ENCODE data around the gene DPP4.

Gene DPP4

GRCh38 chr2:162021516-162022058, 52.4 kb downstream of the DPP4 start:
- DNase-seq = no peak

- no peak for DNase-seq
Measured at GRCh38 chr2:162018530-162018929, 55.5 kb downstream of the DPP4 start.

DNA sequence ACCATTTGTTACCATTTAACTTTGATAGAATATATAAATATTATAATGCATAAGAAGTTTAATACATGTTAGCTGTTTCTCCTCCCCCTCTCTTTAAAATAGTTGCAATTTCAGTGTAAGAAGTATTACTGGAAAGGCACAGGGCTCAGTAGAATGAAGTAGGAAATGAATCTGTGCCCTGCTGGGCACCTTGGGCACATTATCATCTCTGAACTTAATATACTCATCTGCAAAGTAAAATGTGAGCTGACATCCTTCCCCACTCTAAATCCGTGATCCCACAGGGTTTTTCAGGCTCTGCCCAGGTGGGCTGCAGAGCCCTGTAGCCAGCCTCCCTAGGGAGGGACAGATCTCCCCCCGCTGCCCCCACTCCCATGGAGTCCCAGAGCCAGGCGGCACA, 56.8 kb downstream of the DPP4 start:
- DNase-seq = no peak

DNA sequence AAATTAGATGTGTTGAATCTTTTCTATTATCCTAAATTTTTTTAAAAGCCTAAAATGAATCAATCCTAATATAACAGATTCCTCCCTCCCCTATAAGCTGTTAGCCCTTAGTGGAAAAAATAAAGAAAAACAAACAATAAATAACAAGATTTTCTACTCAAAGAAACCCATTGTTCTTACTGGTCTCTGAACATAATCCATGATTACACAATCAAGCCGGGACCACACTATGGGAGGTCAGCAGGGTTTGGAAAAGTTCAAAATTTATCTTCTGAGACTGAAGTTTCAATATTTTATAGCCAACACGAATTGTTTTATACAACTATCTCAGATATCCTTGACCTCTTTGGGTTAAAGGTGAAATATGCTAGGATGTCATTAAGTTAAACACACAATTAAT, 57.9 kb downstream of the DPP4 start:
- DNase-seq = no peak

- no peak for DNase-seq
Measured at GRCh38 chr2:162014751-162015150, 59.3 kb downstream of the DPP4 start.

- DNase-seq = no peak
Measured at GRCh38 chr2:162013514-162014475, 60.2 kb downstream of the DPP4 start.

- no peak for DNase-seq
Measured at GRCh38 chr2:162012565-162013058, 61.4 kb downstream of the DPP4 start.

- DNase-seq = no peak
Measured at GRCh38 chr2:162011706-162012564, 62.1 kb downstream of the DPP4 start.

- no peak for DNase-seq
Measured at GRCh38 chr2:162009543-162009942, 64.5 kb downstream of the DPP4 start.

DNA sequence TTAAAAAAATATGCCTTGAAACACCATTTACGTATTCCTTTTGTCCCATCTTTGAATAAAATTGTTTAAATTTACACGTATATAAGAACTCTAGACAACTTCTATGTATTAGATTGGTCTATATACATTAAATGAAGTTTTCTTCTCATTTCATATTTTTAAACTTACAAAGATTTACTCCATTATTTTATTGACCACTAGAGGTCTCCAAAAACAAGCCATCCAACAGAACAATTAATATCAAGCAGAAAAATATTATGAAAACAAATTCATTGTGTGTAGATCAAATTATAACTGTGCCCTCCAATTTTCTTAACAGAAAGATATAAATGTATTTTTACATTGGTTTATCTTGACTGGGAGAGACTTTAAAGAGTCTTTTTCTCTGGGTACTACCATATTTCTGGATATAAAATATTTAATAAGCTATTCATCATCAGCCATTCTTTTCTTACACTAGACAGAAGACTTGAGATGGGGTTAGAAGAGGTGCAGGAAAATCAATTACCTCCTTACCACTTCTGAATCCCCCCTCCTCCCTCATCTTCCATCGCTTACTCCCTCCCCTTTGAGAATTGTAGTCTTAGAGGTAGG, 66.5 kb downstream of the DPP4 start:
- DNase-seq = no peak

GRCh38 chr2:162006337-162006736, 67.7 kb downstream of the DPP4 start:
- no peak for DNase-seq

- DNase-seq = no peak
Measured at GRCh38 chr2:162004031-162004430, 70.0 kb downstream of the DPP4 start.

DNA sequence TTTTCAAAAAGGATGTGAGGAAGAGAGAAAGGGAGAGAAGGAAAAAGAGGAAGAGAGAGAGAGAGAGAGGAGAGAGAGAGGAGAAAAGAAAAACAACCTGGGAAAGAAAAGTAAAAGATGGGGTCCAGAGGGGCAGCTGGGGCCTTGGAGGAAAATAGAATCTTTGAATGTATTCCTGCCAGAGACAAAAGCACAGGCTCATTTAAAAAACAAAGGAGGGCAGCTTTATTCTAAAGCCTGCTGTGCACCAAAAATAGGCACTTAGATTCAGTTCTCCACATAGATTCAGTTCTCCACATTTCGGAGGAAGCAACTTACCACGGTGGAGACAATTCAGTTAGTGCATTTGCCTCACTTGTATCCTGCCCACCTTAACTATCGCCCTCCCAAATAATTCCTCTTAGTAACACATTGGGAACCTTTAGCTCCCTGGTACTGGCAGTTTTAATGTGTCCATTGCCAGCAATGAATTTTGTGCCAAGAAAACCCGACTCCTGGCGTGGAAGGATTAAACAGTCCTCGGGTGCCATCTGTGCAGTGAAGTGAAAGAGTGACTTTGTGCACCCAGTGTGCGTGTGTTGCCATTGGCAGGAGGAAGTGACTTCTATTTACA, 71.3 kb downstream of the DPP4 start:
- DNase-seq = peak in 2 of 51 donors; percentile 5 to 9

DNA sequence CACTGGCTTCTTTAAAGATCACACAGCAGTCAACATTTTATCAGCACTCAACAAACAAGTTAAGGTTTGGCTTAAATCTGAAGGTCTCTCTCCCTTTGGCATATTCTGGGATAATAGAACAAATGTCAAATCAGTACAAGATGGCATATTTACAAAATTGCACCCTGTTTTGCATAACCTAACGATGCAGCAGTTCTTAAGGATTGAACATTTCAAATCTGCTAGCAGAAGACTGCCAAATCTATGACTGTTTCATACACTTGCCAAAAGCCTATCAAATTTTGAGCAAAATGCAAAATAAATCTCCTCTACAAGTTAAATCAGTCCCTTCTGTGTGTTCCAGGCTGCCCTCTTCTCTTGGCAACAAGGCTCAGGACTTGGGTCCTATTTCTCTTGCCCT, 73.6 kb downstream of the DPP4 start:
- no peak for DNase-seq

DNA sequence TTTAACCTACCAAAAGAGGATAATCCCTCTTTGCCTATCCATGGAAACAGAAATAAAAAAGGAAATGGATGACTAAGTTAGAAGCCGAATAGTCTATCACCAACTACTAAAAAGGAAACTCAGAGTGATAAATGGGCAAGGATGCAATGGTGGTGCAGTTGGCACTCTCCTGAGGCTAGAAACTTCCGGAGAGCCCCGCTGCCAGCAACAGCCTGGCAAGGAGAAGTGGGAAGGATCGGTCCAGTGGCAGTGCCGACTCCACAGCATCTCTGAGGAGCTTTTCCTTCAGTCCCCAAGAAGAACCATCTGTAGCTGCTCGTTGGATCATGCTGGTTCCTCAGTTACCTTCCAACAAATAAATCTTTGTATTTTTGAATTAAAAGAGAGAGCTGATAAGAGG, 74.7 kb downstream of the DPP4 start:
- DNase-seq = no peak

GRCh38 chr2:161998857-161999256, 75.2 kb downstream of the DPP4 start:
- peak in 1 of 51 donors; percentile 31 for DNase-seq

DNA sequence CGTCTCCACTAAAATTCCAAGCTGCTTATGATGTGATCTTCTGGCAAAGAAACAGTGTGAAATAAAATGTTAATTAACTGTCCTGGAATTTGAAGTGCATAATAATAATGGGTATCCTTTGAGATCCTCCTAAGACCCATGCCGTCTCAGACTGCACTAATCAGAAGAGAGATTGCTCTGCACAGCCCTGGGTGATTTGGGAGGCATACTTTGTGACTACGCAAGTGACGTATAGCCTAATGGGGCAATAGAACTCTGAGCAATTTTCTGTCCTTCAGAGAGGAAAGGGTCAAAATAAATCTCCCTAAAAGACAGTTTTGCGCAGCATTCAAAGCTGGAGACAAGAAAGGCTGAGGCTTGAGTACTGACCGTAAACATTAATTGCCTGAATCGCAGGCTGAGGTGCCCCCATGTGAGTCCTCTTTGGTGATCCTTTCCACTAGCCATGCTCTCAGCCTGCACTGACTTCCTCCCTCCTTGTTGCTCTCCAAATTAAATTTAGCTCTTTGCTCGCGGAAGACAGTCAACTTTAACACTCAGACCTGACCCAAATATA, 76.0 kb downstream of the DPP4 start:
- DNase-seq = peak in 1 of 51 donors; percentile 5

GRCh38 chr2:161995553-161996016, 78.4 kb downstream of the DPP4 start:
- no peak for DNase-seq

DNA sequence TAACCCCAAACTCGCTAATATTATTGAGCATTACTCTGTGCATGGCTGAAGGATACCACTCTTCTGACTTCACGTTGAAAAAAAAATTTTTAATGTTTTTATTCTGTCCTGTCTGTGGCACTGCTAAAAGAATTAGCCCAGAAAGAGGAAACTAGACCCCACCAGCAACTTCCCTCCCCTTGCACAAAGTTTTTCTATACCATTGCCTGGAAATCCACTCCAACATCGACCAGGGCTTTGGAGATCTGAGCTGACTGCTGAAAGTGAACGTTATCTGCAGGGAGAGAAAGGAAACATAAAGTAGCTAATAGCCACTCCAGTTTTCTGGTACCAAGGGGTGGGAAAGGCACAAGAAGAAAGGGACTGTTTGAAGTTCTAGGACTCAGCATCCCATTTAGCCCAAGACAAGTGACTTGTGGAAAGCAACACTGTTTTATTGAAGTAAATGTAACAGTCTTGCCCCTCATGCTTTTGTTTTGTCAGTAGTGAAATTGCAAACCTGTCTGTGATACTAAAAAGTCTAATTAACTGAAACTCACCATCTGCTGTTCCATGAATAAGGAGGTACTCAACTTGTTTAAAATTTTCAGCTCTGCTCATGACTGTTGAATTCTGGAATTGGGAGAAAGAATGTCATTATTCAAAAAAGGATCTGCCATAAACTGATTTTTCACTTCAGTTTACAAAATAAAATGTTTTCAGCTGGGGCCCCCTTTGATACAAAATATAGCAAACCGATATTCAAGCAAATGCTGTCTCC, 79.1 kb downstream of the DPP4 start:
- no peak for DNase-seq

DNA sequence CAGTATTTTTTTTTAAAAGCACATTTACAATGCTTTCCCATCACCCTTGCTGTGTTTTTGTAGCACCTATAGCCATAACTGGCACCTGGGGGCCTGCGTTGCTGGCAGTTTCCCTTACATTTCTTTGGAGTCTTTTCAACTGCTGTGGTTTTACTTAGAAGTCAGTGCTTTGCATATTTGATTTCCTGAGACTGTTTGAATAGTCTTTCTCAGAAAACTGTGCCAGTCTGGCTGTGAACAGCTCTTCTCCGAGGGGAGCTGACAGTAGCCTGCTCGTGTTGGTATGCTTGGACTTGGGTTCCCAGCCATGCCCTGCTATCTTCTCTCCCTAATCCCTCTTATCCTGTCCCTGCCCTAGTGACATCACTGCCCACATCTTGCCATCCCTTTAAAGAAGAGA, 81.5 kb downstream of the DPP4 start:
- DNase-seq = no peak

Measured in hypothalamus (tissue), 51 donors.